Karpas-422 (cell line): Measurements from ENCODE around the gene KRT7. TPM values are rescaled to one million over a fixed set of nuclear protein-coding genes. Genes with fewer than 3 reads are reported as not detected.
A peak's percentile ranks its signal among the peaks of the same experiment; 100 is the strongest.

Experiments used
- DNase-seq: peaks from one replicate; pipeline ENCODE4 v3.0.0-alpha.2; 2015
- H2AFZ ChIP-seq: fragments of 200-600 bp; sonication (generic); 2 replicates; pipeline ENCODE4 v1.6.1; 2014; ENCODE audit warnings: antibody characterized with exemption, low read length, mixed read lengths
- H3K27ac ChIP-seq: fragments of 200-600 bp; sonication (generic); 2 replicates; pipeline ENCODE4 v1.5.1; 2014; ENCODE audit warnings: mild to moderate bottlenecking, low read length, moderate library complexity
- H3K27me3 ChIP-seq: fragments of 200-600 bp; sonication (generic); 2 replicates; pipeline ENCODE4 v1.6.1; 2014; ENCODE audit warnings: low read length, mixed read lengths
- H3K36me3 ChIP-seq: fragments of 200-600 bp; sonication (generic); 2 replicates; pipeline ENCODE4 v1.6.1; 2014; ENCODE audit warnings: low read length, mixed read lengths; ENCODE audit not compliant: insufficient read depth
- H3K4me1 ChIP-seq: fragments of 200-600 bp; sonication (generic); 2 replicates; pipeline ENCODE4 v1.6.1; 2014; ENCODE audit warnings: mild to moderate bottlenecking, low read length, mixed read lengths
- H3K4me2 ChIP-seq: fragments of 200-600 bp; sonication (generic); 2 replicates; pipeline ENCODE4 v1.6.1; 2014; ENCODE audit warnings: low read length, low read depth, mild to moderate bottlenecking; ENCODE audit not compliant: poor library complexity, severe bottlenecking
- H3K4me3 ChIP-seq: fragments of 200-600 bp; sonication (generic); 2 replicates; pipeline ENCODE4 v1.5.1; 2014; ENCODE audit warnings: mild to moderate bottlenecking, antibody characterized with exemption, low read length, mixed read lengths
- H3K79me2 ChIP-seq: fragments of 200-600 bp; sonication (generic); 2 replicates; pipeline ENCODE4 v1.6.1; 2014; ENCODE audit warnings: mild to moderate bottlenecking, low read length, mixed read lengths
- H3K9ac ChIP-seq: fragments of 200-600 bp; sonication (generic); 2 replicates; pipeline ENCODE4 v1.6.0; 2014; ENCODE audit warnings: low read length
- H3K9me2 ChIP-seq: fragments of 200-600 bp; sonication (generic), shearing (Covaris generic); replicated peaks from 2 replicates; pipeline ENCODE4 v1.6.0; 2014; ENCODE audit warnings: mild to moderate bottlenecking, low read length, moderate library complexity; ENCODE audit not compliant: insufficient read depth
- H3K9me3 ChIP-seq: fragments of 300-700, 200-600 bp; sonication (generic); 2 replicates; pipeline ENCODE4 v1.6.1; 2014; ENCODE audit warnings: low read length, mixed read lengths
- H4K20me1 ChIP-seq: fragments of 200-600 bp; sonication (generic); 2 replicates; pipeline ENCODE4 v1.6.1; 2014; ENCODE audit warnings: mild to moderate bottlenecking, antibody characterized with exemption, low read length, low read depth; ENCODE audit not compliant: insufficient read depth
- total RNA-seq: library from RNA; depleted of rRNA; stranded (reverse); fragments of >200 nt; shearing (Covaris generic); gene quantifications from 2 replicates; pipeline ENCODE4 v1.2.3, GENCODE V29; 2014; ENCODE audit warnings: low replicate concordance

Gene KRT7
- total RNA-seq, 1 experiment from 2014 or later: not detected

DNA sequence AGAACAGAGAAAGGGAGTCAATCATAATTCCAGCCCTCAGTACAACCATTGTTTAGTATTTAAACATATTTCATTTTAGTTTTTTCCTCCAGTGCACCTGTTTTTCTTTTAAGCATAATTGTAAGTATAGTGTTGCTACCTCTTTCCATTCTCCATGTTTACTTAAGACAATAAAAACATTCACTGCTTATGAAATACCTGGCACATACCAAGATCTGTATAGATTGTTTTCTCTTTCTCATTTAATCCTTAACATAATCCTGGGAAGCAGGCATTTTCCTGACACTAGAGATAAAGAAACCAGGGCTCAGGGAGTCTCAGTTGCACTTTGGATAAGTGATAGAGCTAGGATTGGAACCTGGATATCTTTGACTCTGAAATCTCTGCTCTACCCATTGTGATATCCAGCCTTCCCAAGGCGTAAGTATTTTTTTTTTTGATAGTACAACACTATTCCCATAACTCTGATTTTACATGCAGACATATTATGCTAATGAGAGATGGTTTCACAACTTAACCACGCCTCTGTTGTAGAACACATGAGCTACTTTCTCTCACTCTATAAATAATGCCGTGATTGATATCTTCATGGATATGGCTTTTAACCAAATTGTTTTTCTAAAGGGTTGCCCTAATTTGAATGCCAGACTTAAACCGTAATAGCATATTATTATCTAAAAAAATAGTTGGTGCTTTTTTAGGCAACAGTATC lies 11.8 kb upstream of the KRT7 start:
- Histone ChIP-seq H3K36me3 (no peaks in the 10 kb centered on the region), H3K9me3 (no peaks in the 10 kb centered on the region), H3K79me2 (no peaks in the 10 kb centered on the region), H3K9ac (no peak overlapping the region), H3K4me3 (no peak overlapping the region), H3K27me3 (no peaks in the 10 kb centered on the region), H3K4me1 (no peaks in the 10 kb centered on the region), H3K4me2 (no peak overlapping the region), H2AFZ (no peak overlapping the region), H3K27ac (no peak overlapping the region), H3K9me2 (no peaks in the 10 kb centered on the region), H4K20me1 (no peaks in the 10 kb centered on the region)
- no peak for DNase-seq

DNA sequence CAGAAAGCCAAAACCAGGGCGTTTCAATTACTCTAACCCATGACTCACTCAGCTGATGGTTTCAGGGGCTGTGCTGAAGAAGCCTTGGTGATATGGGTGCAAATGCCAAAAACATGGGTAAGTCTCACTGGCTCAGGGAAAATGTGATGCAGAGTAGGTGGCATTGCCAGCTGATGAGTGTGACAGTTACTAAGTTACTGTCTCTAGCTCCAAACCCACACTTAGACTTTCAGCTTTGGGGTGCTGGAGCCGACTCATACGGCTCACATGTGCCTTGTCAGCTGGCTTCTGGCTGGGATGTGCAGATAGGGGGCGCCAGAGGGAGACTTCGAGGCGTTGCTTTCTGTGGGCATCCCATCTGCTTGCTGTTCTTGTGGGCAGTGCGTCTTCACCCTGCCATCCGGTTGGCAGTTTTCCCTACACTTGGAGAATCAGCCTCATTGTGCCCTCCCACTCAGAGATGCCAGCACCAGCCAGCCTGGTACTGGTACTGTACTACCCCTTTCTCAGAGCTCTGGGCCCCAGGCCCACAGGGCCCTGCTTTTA lies 11.1 kb upstream of the KRT7 start:
- Histone ChIP-seq H3K4me1 (no peaks in the 10 kb centered on the region), H4K20me1 (no peaks in the 10 kb centered on the region), H3K4me3 (no peak overlapping the region), H2AFZ (no peak overlapping the region), H3K27ac (no peak overlapping the region), H3K4me2 (no peak overlapping the region), H3K9me3 (no peaks in the 10 kb centered on the region), H3K9me2 (no peaks in the 10 kb centered on the region), H3K79me2 (no peaks in the 10 kb centered on the region), H3K27me3 (no peaks in the 10 kb centered on the region), H3K9ac (no peak overlapping the region), H3K36me3 (no peaks in the 10 kb centered on the region)
- DNase-seq: peak; percentile 85

DNA sequence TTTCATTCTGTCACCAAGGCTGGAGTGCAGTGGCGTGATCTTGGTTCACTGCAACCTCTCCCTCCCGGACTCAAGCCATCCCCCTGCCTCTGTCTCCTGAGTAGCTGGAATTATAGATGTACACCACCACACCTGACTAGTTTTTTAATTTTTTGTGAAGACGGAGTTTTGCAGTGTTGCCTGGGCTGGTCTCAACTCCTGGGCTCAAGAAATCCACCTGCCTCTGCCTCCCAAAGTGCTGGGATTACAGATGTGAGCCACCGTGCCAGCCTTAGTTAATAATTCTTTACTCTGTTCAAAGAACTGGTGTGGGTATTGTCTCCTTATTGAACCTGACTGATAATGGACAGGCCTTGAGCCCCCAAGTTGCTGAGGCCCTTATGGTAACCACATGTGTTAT lies 10.4 kb upstream of the KRT7 start:
- Histone ChIP-seq H3K9ac (no peak overlapping the region), H3K4me2 (no peak overlapping the region), H3K36me3 (no peaks in the 10 kb centered on the region), H3K79me2 (no peaks in the 10 kb centered on the region), H3K4me3 (no peak overlapping the region), H2AFZ (no peak overlapping the region), H3K9me3 (no peaks in the 10 kb centered on the region), H3K27me3 (no peaks in the 10 kb centered on the region), H3K27ac (no peak overlapping the region), H3K4me1 (no peaks in the 10 kb centered on the region), H3K9me2 (no peaks in the 10 kb centered on the region), H4K20me1 (no peaks in the 10 kb centered on the region)
- no peak for DNase-seq

DNA sequence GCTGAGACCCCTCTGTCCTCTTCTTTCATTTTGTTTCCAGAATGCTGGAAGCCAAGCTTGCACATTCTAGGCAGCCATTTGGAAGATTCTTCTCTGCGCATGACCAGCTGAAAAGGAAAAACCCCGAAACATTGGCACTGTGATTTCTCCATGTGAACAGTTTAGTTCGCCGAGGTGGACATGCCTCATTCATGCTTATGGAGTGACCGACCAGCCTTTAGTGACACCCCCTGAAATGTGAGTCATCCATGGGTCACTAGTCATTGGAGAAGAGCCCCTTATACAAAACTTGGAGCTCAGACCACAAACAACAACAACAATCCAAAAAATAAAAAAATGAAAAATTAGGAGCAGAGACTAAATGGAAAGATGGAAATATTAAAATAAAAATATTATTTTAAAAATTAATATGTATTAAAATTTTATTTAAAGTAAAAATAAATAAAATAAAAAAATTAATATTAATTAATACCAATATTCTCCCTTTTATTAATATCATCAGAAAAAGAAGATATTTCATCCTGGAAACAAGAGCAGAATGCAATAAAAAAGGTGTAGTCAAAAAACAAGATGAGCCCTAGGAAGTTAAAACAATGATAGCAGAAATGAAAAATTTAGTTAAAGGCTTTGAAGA lies 9.5 kb upstream of the KRT7 start:
- no peak overlapping the region for H2AFZ ChIP-seq
- H3K4me3 ChIP-seq: no peak overlapping the region
- no peaks in the 10 kb centered on the region for H3K79me2 ChIP-seq
- H3K4me1 ChIP-seq: no peaks in the 10 kb centered on the region
- no peaks in the 10 kb centered on the region for H4K20me1 ChIP-seq
- H3K9ac ChIP-seq: no peak overlapping the region
- H3K36me3 ChIP-seq: no peaks in the 10 kb centered on the region
- no peaks in the 10 kb centered on the region for H3K9me3 ChIP-seq
- no peak overlapping the region for H3K27ac ChIP-seq
- no peaks in the 10 kb centered on the region for H3K27me3 ChIP-seq
- no peak overlapping the region for H3K4me2 ChIP-seq
- H3K9me2 ChIP-seq: no peaks in the 10 kb centered on the region
- DNase-seq: no peak

DNA sequence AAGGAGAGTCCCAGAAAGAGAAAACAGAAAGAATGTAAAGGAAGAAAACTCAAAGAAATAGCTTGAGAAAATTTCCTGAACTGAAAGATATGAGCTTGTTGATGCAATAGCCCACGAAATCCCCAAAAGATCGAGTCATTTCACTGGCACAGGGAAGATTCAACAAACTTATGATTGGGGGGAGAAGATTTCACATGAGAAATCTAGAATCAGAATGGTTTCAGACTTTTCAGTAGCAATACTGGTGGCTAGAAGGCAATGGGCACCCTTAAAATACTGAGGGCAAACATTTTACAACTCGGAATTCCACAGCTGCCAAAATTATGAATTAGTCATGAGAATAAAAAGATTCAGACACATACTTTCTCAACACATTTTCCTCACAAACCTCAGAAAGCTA lies 8.9 kb upstream of the KRT7 start:
- no peaks in the 10 kb centered on the region for H3K79me2 ChIP-seq
- no peak overlapping the region for H3K4me3 ChIP-seq
- no peak overlapping the region for H2AFZ ChIP-seq
- no peaks in the 10 kb centered on the region for H3K4me1 ChIP-seq
- no peaks in the 10 kb centered on the region for H3K9me3 ChIP-seq
- no peak overlapping the region for H3K4me2 ChIP-seq
- no peaks in the 10 kb centered on the region for H3K9me2 ChIP-seq
- no peaks in the 10 kb centered on the region for H3K36me3 ChIP-seq
- DNase-seq: no peak
- H3K27me3 ChIP-seq: no peaks in the 10 kb centered on the region
- no peak overlapping the region for H3K27ac ChIP-seq
- no peak overlapping the region for H3K9ac ChIP-seq
- no peaks in the 10 kb centered on the region for H4K20me1 ChIP-seq

DNA sequence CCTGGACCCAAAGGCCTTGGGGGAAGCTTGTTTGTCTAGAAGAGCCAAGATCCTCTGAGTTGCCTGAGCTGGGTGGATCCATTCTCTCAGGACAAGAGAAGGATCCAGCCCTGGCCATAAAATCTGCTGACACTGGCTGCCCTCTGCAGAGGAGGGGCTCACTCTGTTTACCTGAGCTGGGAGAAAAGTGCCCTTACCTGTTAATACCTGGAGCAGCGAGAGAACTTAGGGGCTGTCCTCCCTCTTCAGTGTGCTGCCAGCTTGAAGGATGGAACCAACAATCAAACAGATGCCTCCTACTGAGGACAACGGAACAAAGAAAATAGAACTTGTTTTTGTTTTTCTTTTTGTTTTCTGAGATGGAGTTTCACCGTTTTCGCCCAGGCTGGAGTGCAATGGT lies 7.3 kb upstream of the KRT7 start:
- no peak overlapping the region for H3K4me2 ChIP-seq
- no peaks in the 10 kb centered on the region for H3K9me3 ChIP-seq
- no peak overlapping the region for H3K4me3 ChIP-seq
- no peak overlapping the region for H3K9ac ChIP-seq
- no peaks in the 10 kb centered on the region for H3K4me1 ChIP-seq
- H3K79me2 ChIP-seq: no peaks in the 10 kb centered on the region
- H3K36me3 ChIP-seq: no peaks in the 10 kb centered on the region
- H3K27me3 ChIP-seq: no peaks in the 10 kb centered on the region
- no peak overlapping the region for H3K27ac ChIP-seq
- no peak overlapping the region for H2AFZ ChIP-seq
- H4K20me1 ChIP-seq: no peaks in the 10 kb centered on the region
- DNase-seq: no peak
- no peaks in the 10 kb centered on the region for H3K9me2 ChIP-seq

DNA sequence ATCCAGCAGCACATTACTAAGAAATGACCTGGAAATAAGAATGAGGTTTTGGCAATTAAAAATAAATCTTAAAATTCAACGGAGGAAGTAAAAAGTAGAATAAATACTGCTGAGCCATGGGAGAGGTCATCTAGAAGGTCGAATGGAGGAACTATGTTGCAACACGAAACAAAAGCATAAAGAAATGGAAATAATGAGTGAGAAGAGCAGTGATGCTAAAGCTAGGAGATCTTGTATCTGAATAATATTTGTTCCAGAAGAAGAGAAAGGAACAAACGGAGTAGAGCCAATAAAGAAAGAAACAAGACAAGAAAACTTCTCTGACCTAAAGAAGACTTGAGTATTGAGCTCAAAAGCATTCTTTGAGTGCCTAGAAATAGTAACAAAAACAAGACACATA lies 6.6 kb upstream of the KRT7 start:
- Histone ChIP-seq H3K4me2 (no peak overlapping the region), H3K4me1 (no peaks in the 10 kb centered on the region), H3K27ac (no peak overlapping the region), H3K79me2 (no peaks in the 10 kb centered on the region), H3K36me3 (no peaks in the 10 kb centered on the region), H4K20me1 (no peaks in the 10 kb centered on the region), H2AFZ (no peak overlapping the region), H3K9me2 (no peaks in the 10 kb centered on the region), H3K9ac (no peak overlapping the region), H3K9me3 (no peaks in the 10 kb centered on the region), H3K4me3 (no peak overlapping the region), H3K27me3 (no peaks in the 10 kb centered on the region)
- no peak for DNase-seq

DNA sequence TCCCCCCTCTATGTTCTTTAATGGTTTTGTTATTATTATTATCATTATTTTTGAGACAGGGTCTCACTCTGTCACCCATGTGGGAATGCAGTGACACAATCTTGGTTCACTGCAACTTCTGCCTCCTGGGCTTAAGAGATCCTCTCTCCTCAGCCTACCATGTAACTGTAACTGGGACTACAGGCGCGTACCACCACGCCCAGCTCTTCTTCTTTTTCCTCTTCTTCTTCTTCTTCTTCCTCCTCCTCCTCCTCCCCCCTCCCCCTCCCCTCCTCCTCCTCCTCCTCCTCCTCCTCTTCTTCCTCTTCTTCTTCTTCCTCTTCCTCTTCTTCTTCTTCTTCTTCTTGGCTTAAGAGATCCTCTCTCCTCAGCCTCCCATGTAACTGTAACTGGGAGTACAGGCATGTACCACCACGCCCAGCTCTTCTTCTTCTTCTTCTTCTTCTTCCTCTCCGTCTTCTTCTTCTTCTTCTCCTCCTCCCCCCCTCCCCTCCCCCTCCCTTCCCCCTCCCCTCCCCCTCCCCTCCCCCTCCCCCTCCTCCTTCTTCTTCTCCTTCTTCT lies 5.4 kb upstream of the KRT7 start:
- Histone ChIP-seq H3K4me1 (no peaks in the 10 kb centered on the region), H3K27ac (no peak overlapping the region), H3K4me2 (no peak overlapping the region), H3K9ac (no peak overlapping the region), H3K79me2 (no peaks in the 10 kb centered on the region), H3K27me3 (no peaks in the 10 kb centered on the region), H2AFZ (no peak overlapping the region), H3K4me3 (no peak overlapping the region), H3K9me3 (no peaks in the 10 kb centered on the region), H4K20me1 (no peaks in the 10 kb centered on the region), H3K36me3 (no peaks in the 10 kb centered on the region), H3K9me2 (no peaks in the 10 kb centered on the region)
- DNase-seq: no peak
